ENCODE data around the gene LMNTD2. TPM values are rescaled to one million over a fixed set of nuclear protein-coding genes. Genes with fewer than 3 reads are reported as not detected.
"Not testable (repeated sequence)": the region's sequence is repeated elsewhere in the genome, so short reads cannot be mapped to it uniquely, and the experiment has no call there.

Gene LMNTD2
- polyA plus RNA-seq, 3 donors: 3.3 to 5.7 (median 4.9) TPM

- DNase-seq (ENCODE audit: extremely low read depth in 1 of 11, low read depth in 9 of 11, low spot score in 4 of 11): not testable (repeated sequence)
Measured at GRCh38 chr11:574031-574570, 13.6 kb upstream of the LMNTD2 start.

DNA sequence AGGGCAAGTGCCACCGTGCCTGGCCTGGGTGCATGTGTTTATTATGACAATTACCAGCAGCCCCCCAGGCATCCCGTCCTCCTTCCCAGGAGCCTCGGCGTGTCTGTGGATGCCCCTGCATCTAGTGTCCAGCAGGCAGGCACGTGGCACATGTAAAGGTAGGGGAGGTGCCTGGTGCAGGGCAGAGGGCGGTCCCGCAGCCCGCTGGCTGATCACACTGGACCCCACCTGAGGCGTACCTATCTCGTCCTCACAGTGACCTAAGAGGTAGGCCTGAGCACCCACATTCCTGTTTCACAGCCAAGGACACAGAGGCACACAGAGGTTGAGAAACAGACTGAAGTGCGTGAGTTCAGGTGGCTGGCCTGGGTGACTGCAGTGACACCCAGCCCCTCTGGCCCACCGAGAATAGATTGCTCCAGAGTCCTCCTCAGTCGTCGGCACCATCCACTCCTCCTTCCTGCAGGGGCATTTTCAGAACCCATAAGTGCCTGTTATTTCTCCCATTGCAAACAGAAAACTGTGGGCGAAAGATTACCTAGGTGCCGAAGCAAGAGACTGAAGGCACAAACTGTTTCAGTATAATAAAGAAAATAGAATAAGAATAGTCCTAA, 12.7 kb upstream of the LMNTD2 start:
- DNase-seq (ENCODE audit: extremely low read depth in 1 of 11, low read depth in 9 of 11, low spot score in 4 of 11): no peak

- no peak for DNase-seq (ENCODE audit: extremely low read depth in 1 of 11, low read depth in 9 of 11, low spot score in 4 of 11)
Measured at GRCh38 chr11:571802-572185, 11.3 kb upstream of the LMNTD2 start.

DNA sequence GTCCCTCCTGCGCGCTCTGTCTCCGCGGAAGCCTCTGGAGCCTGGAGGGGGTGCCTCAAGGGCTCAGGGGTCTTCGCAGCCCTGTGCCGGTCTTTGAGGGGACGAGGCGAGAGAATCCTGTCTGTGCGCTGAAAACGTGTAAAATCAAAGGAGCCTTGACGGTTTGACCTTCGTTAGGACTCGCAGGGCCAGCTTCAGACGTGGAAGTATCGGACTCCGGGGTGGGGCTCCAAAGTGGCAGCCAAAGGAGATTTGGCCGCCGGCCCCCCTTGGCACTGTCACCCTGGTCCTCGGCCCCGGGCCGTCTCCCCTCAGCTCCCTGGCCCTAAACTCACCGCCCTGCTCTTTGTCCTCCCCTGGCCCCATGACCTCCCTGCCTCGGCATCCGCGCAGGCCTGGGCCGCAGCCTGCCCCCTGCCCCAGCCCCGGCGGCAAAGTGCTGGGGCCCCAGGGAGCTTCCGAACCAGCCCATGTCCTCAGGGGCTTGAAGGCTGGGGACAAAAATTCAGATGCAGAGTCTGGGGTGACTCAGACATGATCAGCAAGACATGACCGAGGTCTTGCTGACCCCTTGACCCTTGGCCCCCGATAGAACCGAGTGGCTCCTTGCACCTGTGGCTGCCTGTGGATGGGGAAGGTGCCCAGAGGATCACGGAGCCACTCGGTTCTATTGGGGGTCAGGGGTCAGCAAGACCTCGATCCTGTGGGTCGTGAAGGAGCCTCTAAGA, 8.8 kb upstream of the LMNTD2 start:
- DNase-seq (ENCODE audit: extremely low read depth in 1 of 11, low read depth in 9 of 11, low spot score in 4 of 11): no peak

DNA sequence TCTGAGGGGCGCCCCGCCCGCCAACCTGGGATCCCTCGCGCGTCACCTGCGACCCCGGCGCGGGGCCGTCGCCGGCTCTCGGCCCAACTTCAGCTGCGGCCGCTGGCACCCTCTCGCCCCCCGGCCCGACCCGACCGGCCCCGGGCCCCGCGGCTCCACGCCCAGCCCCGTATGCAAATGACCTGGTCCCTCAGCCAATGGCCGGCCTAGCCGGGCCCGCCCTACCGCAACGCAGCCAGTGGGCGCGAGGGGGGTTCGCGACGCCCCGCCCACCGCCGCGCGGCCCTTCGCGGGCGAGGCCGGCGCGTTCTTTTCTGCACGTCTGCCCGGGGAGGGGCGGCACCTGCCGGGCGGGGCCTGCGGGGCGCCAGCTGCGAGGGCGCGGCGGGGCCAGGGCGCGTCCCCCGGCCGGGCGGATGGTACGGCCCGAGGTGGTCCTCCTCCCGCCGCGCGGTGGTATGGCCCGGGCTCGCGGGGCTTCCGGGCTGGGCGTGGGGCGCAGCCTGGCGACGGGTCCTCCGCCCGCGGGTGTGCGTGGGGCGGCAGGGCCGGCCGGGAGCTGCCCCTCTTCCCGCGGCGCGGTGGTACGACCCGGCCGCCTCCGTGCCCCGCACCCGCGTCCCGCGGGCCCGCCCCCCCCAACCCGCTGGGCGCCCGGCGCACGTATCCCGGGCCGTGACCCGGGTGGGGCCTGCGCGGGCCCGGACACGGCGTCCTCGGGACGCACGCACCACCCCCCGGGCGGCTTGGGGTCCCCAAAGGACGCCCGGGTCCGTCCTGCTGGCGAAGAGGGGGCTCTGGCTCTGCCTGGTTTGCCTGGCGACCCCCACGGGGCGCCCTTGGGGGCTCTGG, 8.0 kb upstream of the LMNTD2 start:
- DNase-seq (ENCODE audit: extremely low read depth in 1 of 11, low read depth in 9 of 11, low spot score in 4 of 11): peak in 10 of 11 donors; percentile 64 to 92 (median 88)

DNA sequence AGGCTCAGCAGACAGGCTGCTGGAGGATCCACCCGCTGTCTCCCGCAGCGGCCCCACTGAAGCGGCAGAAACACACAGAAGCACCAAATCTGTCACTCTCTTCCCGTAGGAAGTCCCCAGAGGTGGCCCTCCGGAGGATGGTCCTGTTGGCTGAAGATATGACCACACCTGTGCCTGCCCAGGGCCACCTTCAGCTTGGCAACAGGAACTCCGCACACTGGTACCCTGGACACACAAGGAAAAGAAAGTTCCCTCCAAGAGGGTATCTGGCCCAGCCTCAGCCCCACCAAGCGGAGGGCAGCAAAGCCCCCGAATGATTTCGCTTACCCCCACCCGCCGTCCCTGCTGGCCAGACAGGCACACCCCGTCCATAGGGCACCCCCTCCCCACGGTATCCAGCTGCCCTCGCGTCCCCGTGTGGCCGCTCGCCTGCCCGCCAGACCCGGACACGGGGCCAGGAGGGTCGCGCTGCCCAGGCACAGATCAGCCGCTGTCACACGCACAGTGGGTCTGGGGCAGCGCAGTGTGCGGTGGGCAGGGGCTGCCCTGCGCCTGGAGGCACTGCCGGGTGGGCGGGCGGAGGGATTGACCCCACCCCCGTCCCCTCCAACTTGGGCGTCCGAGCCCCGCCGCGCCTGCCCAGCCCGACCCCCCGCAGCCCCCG, 7.2 kb upstream of the LMNTD2 start:
- DNase-seq (ENCODE audit: extremely low read depth in 1 of 11, low read depth in 9 of 11, low spot score in 4 of 11): no peak

GRCh38 chr11:567011-567628, 6.6 kb upstream of the LMNTD2 start:
- DNase-seq (ENCODE audit: extremely low read depth in 1 of 11, low read depth in 9 of 11, low spot score in 4 of 11): no peak

GRCh38 chr11:565921-566509, 5.5 kb upstream of the LMNTD2 start:
- DNase-seq (ENCODE audit: extremely low read depth in 1 of 11, low read depth in 9 of 11, low spot score in 4 of 11): no peak

DNA sequence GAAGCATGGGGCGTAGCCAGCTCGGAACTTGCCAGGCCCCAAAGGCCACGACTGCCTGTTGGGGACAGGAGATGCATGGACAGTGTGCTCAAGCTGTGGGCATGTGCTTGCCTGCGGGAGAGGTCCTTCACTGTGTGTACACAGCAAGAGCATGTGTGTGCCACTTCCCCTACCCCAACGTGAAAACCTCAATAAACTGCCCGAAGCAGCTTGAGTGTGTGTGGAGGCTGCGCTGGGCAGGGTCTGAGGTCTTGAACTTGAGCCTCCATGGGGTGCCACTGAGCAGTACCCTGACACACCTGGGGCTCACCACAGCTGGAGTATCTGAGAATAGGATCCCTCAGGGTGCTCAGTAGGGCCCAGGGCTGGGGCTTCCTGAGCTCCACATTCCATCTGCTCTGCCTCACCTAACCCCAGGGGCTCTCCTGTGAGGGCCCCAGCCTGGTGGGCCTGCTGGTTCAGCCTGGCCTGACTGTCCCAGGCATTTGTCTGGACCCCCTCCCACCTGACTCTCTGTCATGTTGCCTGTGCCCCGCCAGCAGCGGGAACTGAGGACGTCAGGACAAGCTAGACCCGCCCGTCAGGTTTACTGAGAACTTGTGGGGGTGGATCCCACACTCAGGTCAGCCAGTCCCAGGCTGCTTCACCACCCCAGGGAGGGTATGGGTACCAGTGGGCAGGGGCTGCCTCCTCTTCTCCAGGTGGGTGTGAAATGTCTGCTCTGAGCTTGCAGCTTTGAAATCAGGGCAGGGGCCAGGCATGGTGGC, 3.5 kb upstream of the LMNTD2 start:
- no peak for DNase-seq (ENCODE audit: extremely low read depth in 1 of 11, low read depth in 9 of 11, low spot score in 4 of 11)

DNA sequence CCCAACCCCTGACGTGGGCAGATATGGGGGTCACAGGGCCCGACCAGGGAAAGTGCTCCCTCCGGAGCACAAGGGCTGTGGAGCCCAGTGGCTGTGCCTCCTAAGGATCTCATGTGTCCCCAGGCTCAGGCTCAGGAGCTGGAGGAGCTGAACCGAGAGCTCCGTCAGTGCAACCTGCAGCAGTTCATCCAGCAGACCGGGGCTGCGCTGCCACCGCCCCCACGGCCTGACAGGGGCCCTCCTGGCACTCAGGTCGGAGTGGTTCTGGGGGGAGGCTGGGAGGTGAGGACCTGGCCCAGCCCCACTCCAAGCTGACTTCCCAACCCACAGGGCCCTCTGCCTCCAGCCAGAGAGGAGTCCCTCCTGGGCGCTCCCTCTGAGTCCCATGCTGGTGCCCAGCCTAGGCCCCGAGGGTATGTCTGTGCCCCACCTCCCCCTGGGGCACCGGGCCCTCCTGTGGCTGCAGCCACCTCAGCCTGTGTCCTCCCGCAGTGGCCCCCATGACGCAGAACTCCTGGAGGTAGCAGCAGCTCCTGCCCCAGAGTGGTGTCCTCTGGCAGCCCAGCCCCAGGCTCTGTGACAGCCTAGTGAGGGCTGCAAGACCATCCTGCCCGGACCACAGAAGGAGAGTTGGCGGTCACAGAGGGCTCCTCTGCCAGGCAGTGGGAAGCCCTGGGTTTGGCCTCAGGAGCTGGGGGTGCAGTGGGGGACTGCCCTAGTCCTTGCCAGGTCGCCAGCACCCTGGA, 2.7 kb upstream of the LMNTD2 start:
- no peak for DNase-seq (ENCODE audit: extremely low read depth in 1 of 11, low read depth in 9 of 11, low spot score in 4 of 11)

GRCh38 chr11:562046-562645, 1.6 kb upstream of the LMNTD2 start:
- no peak for DNase-seq (ENCODE audit: extremely low read depth in 1 of 11, low read depth in 9 of 11, low spot score in 4 of 11)

GRCh38 chr11:561148-562003, 838 bp upstream of the LMNTD2 start:
- peak in 7 of 11 donors; percentile 56 to 87 (median 71) for DNase-seq (ENCODE audit: extremely low read depth in 1 of 11, low read depth in 9 of 11, low spot score in 4 of 11)

GRCh38 chr11:559712-560304, 730 bp downstream of the LMNTD2 start:
- DNase-seq (ENCODE audit: extremely low read depth in 1 of 11, low read depth in 9 of 11, low spot score in 4 of 11): no peak

GRCh38 chr11:559020-559620, 1.4 kb downstream of the LMNTD2 start:
- DNase-seq (ENCODE audit: extremely low read depth in 1 of 11, low read depth in 9 of 11, low spot score in 4 of 11): no peak

- no peak for DNase-seq (ENCODE audit: extremely low read depth in 1 of 11, low read depth in 9 of 11, low spot score in 4 of 11)
Measured at GRCh38 chr11:558503-558902, 2.0 kb downstream of the LMNTD2 start.

All from renal cortex interstitium (tissue), 11 donors.